Fibroblast of mammary gland (primary cell): ENCODE results near the gene LRRC27.

Experiments used
- DNase-seq: peaks from one replicate; pipeline ENCODE4 v3.0.0-alpha.2; 2010; ENCODE audit warnings: low read depth
- H3K4me3 ChIP-seq: 2 replicates; pipeline ENCODE4 v1.5.1; 2011; ENCODE audit warnings: low read depth, mild to moderate bottlenecking, low read length, moderate library complexity; ENCODE audit not compliant: control insufficient read depth
- CTCF ChIP-seq: conservative IDR thresholded peaks from 2 replicates; pipeline ENCODE4 v1.5.1; 2011; ENCODE audit warnings: low read depth, low read length, inconsistent platforms; ENCODE audit not compliant: control insufficient read depth, insufficient read depth

Gene LRRC27

GRCh38 chr10:132427939-132428367, 96.0 kb downstream of the LRRC27 start:
- TF ChIP-seq CTCF: no peak
- no peak overlapping the region for H3K4me3 ChIP-seq

GRCh38 chr10:132428486-132428995, 96.5 kb downstream of the LRRC27 start:
- TF ChIP-seq CTCF: no peak
- H3K4me3 ChIP-seq: no peak overlapping the region

More at GRCh38 chr10:132427939-132428367, 96.0 kb downstream of the LRRC27 start:
- no peak for DNase-seq

More at GRCh38 chr10:132428486-132428995, 96.5 kb downstream of the LRRC27 start:
- no peak for DNase-seq
